ENCODE measurements around the gene C9.

The C9 gene

DNA sequence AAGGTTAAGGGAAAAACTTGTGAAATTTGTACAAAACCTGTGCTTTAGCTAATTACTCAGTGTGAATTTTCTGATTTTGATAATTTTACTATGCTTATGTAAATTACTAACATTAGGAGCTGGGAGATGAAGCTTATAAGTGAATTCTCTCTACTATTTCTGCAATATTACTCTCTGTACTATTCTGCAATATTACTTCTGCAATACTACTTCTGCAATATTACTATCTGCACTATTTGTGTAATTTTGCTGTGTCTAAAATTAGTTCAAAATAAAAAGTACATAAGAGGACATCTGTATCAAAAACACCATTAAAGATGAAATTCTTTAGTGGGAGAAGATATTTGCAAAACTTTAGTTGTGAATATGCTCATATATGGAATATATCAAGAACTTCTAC, 62.9 kb downstream of the C9 start (continued):
- no peak for TF ChIP-seq ZNF146 (tag by site-specific recombination; IDR thresholded peaks at IDR 0.05)

DNA sequence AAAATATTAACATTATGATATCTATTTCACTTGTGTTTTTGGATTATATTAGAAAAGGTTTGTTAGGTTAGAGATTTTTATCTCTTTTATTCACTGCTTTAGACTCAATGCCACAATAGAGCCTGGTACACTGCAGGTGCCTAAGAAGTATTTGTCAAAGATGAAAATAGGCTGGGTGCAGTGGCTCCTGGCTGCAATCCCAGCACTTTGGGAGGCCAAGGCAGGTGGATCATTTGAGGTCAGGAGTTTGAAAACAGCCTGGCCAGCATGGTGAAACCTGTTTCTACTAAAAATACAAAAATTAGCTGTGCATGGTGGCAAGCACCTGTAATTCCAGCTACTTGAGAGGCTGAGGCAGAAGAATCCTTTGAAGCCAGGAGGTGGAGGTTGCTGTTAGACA, 64.3 kb downstream of the C9 start:
- ChIA-PET POLR2A (no interaction called here), CTCF (no interaction called here)

DNA sequence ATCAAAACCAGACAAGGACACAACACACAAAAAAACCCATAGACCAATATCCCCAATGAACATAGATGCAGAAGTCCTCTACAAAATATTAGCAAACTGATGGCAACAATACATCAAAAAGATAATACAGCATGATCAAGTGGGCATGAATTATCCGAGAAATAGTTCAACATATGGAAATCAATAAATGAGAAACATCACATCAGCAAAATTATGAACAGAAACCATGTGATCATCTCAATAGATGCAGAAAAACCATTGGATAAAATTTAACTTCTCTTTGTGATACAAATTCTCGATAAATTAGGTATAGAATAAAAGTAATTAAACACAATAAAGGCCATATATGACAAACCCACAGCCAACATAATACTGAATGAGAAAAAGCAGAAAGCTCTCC, 69.6 kb downstream of the C9 start:
- POLR2A ChIA-PET = no interaction called here
- Histone ChIP-seq H3K4me1 (ENCODE audit: control insufficient read depth, insufficient read depth, low read length) (no peaks in the 10 kb centered on the region), H3K27ac (ENCODE audit: extremely low read depth, low read depth, low read length) (no peak overlapping the region), H3K36me3 (ENCODE audit: control insufficient read depth in 2 of 2, insufficient read depth in 1 of 2, low read length in 2 of 2) (no peaks in the 10 kb centered on the region), H3K4me3 (ENCODE audit: low read depth, low read length) (no peak overlapping the region), H3K9me3 (ENCODE audit: control insufficient read depth, insufficient read depth, low read depth, low read length) (no peaks in the 10 kb centered on the region)
- CTCF ChIA-PET = no interaction called here
- TF ChIP-seq FEZF1 (tag by site-specific recombination; IDR thresholded peaks at IDR 0.05) (no peak), ZNF658 (tag by site-specific recombination; IDR thresholded peaks at IDR 0.05) (no peak), PRDM1 (tag by site-specific recombination; IDR thresholded peaks at IDR 0.05) (no peak), ZNF416 (tag by site-specific recombination; IDR thresholded peaks at IDR 0.05) (no peak), TRIM28 (IDR thresholded peaks at IDR 0.05; ENCODE audit: borderline replicate concordance, low read length) (no peak), ZNF157 (tag by site-specific recombination; IDR thresholded peaks at IDR 0.05) (no peak), OVOL3 (tag by site-specific recombination; IDR thresholded peaks at IDR 0.05) (no peak), ZNF707 (tag by site-specific recombination; IDR thresholded peaks at IDR 0.05) (no peak), ZNF529 (tag by site-specific recombination; IDR thresholded peaks at IDR 0.05; ENCODE audit: insufficient replicate concordance) (no peak), REPIN1 (tag by site-specific recombination; IDR thresholded peaks at IDR 0.05; ENCODE audit: low read depth) (no peak), ZNF394 (tag by site-specific recombination; IDR thresholded peaks at IDR 0.05; ENCODE audit: borderline replicate concordance) (no peak)
- TF ChIP-seq, protein P1, sequence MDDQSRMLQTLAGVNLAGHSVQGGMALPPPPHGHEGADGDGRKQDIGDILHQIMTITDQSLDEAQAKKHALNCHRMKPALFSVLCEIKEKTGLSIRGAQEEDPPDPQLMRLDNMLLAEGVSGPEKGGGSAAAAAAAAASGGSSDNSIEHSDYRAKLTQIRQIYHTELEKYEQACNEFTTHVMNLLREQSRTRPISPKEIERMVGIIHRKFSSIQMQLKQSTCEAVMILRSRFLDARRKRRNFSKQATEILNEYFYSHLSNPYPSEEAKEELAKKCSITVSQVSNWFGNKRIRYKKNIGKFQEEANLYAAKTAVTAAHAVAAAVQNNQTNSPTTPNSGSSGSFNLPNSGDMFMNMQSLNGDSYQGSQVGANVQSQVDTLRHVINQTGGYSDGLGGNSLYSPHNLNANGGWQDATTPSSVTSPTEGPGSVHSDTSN (CRISPR knock-in tag; IDR thresholded peaks at IDR 0.05) = no peak
- TF ChIP-seq, protein P2, sequence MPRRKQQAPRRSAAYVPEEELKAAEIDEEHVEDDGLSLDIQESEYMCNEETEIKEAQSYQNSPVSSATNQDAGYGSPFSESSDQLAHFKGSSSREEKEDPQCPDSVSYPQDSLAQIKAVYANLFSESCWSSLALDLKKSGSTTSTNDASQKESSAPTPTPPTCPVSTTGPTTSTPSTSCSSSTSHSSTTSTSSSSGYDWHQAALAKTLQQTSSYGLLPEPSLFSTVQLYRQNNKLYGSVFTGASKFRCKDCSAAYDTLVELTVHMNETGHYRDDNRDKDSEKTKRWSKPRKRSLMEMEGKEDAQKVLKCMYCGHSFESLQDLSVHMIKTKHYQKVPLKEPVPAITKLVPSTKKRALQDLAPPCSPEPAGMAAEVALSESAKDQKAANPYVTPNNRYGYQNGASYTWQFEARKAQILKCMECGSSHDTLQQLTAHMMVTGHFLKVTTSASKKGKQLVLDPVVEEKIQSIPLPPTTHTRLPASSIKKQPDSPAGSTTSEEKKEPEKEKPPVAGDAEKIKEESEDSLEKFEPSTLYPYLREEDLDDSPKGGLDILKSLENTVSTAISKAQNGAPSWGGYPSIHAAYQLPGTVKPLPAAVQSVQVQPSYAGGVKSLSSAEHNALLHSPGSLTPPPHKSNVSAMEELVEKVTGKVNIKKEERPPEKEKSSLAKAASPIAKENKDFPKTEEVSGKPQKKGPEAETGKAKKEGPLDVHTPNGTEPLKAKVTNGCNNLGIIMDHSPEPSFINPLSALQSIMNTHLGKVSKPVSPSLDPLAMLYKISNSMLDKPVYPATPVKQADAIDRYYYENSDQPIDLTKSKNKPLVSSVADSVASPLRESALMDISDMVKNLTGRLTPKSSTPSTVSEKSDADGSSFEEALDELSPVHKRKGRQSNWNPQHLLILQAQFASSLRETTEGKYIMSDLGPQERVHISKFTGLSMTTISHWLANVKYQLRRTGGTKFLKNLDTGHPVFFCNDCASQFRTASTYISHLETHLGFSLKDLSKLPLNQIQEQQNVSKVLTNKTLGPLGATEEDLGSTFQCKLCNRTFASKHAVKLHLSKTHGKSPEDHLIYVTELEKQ (tag by site-specific recombination; IDR thresholded peaks at IDR 0.05; ENCODE audit: borderline replicate concordance) = no peak
- TF ChIP-seq, protein P3, sequence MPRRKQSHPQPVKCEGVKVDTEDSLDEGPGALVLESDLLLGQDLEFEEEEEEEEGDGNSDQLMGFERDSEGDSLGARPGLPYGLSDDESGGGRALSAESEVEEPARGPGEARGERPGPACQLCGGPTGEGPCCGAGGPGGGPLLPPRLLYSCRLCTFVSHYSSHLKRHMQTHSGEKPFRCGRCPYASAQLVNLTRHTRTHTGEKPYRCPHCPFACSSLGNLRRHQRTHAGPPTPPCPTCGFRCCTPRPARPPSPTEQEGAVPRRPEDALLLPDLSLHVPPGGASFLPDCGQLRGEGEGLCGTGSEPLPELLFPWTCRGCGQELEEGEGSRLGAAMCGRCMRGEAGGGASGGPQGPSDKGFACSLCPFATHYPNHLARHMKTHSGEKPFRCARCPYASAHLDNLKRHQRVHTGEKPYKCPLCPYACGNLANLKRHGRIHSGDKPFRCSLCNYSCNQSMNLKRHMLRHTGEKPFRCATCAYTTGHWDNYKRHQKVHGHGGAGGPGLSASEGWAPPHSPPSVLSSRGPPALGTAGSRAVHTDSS (tag by site-specific recombination; IDR thresholded peaks at IDR 0.05) = no peak

More for the DNA sequence above, 64.3 kb downstream of the C9 start:
- TF ChIP-seq ZNF629 (tag by site-specific recombination; IDR thresholded peaks at IDR 0.05) = no peak
- no peak for TF ChIP-seq ZBTB7A (tag by site-specific recombination; IDR thresholded peaks at IDR 0.05; ENCODE audit: low read depth)
- TF ChIP-seq, protein P4, sequence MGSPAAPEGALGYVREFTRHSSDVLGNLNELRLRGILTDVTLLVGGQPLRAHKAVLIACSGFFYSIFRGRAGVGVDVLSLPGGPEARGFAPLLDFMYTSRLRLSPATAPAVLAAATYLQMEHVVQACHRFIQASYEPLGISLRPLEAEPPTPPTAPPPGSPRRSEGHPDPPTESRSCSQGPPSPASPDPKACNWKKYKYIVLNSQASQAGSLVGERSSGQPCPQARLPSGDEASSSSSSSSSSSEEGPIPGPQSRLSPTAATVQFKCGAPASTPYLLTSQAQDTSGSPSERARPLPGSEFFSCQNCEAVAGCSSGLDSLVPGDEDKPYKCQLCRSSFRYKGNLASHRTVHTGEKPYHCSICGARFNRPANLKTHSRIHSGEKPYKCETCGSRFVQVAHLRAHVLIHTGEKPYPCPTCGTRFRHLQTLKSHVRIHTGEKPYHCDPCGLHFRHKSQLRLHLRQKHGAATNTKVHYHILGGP (tag by site-specific recombination; IDR thresholded peaks at IDR 0.05) = no peak
- TF ChIP-seq ZNF112 (tag by site-specific recombination; IDR thresholded peaks at IDR 0.05) = no peak
- TF ChIP-seq ZNF670 (tag by site-specific recombination; IDR thresholded peaks at IDR 0.05; ENCODE audit: low read depth) = no peak
- TF ChIP-seq SP7 (tag by site-specific recombination; IDR thresholded peaks at IDR 0.05) = no peak
- TF ChIP-seq ZNF175 (tag by site-specific recombination; IDR thresholded peaks at IDR 0.05) = no peak
- no peak for TF ChIP-seq ZNF133 (tag by site-specific recombination; IDR thresholded peaks at IDR 0.05)
- no peak for TF ChIP-seq ZNF366 (tag by site-specific recombination; conservative IDR thresholded peaks at IDR 0.05)
- TF ChIP-seq ZNF600 (tag by site-specific recombination; IDR thresholded peaks at IDR 0.05) = no peak
- no peak for TF ChIP-seq ZNF768 (tag by site-specific recombination; IDR thresholded peaks at IDR 0.05)
- no peak for TF ChIP-seq SETDB1 (IDR thresholded peaks at IDR 0.05; ENCODE audit: insufficient read length, low read length)
- TF ChIP-seq ZNF416 (tag by site-specific recombination; IDR thresholded peaks at IDR 0.05) = no peak
- TF ChIP-seq, protein P5, sequence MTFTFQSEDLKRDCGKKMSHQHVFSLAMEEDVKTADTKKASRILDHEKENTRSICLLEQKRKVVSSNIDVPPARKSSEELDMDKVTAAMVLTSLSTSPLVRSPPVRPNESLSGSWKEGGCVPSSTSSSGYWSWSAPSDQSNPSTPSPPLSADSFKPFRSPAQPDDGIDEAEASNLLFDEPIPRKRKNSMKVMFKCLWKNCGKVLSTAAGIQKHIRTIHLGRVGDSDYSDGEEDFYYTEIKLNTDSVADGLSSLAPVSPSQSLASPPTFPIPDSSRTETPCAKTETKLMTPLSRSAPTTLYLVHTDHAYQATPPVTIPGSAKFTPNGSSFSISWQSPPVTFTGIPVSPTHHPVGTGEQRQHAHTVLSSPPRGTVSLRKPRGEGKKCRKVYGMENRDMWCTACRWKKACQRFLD (tag by site-specific recombination; IDR thresholded peaks at IDR 0.05) = no peak
- TF ChIP-seq ZNF140 (tag by site-specific recombination; IDR thresholded peaks at IDR 0.05) = no peak
- TF ChIP-seq, protein P6, sequence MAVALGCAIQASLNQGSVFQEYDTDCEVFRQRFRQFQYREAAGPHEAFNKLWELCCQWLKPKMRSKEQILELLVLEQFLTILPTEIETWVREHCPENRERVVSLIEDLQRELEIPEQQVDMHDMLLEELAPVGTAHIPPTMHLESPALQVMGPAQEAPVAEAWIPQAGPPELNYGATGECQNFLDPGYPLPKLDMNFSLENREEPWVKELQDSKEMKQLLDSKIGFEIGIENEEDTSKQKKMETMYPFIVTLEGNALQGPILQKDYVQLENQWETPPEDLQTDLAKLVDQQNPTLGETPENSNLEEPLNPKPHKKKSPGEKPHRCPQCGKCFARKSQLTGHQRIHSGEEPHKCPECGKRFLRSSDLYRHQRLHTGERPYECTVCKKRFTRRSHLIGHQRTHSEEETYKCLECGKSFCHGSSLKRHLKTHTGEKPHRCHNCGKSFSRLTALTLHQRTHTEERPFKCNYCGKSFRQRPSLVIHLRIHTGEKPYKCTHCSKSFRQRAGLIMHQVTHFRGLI (tag by site-specific recombination; IDR thresholded peaks at IDR 0.05) = no peak
- H3K27ac ChIP-seq (ENCODE audit: extremely low read depth, low read depth, low read length) = no peak overlapping the region
- no peaks in the 10 kb centered on the region for H3K9me3 ChIP-seq (ENCODE audit: control insufficient read depth, insufficient read depth, low read depth, low read length)
- H3K4me3 ChIP-seq (ENCODE audit: low read depth, low read length) = no peak overlapping the region
- H3K36me3 ChIP-seq (ENCODE audit: control insufficient read depth in 2 of 2, insufficient read depth in 1 of 2, low read length in 2 of 2) = no peaks in the 10 kb centered on the region
- H3K4me1 ChIP-seq (ENCODE audit: control insufficient read depth, insufficient read depth, low read length) = no peaks in the 10 kb centered on the region

Data from HEK293 (cell line).